Jurkat, Clone E6-1 (cell line): ENCODE measurements around the gene RCAN2. TPM values are rescaled to one million over a fixed set of nuclear protein-coding genes. Genes with fewer than 3 reads are reported as not detected.

Experiments used
- DNase-seq: peaks from one replicate; pipeline ENCODE4 v3.0.0-alpha.2; 2011; ENCODE audit warnings: low read depth, low spot score
- H3K4me3 ChIP-seq: 2 replicates; pipeline ENCODE4 v1.5.1; 2011; ENCODE audit warnings: mild to moderate bottlenecking, low read length, control low read depth, moderate library complexity
- polyA plus RNA-seq: library from polyadenylated mRNA; unstranded; fragments of >200 nt; gene quantifications from one replicate; pipeline ENCODE4 v1.2.1, GENCODE V29; 2012; ENCODE audit warnings: missing spikeins; ENCODE audit not compliant: insufficient read length, insufficient read depth

Gene RCAN2
- polyA plus RNA-seq: not detected

GRCh38 chr6:46491201-46491627 is at the start of gene RCAN2:
RCAN2 (minus strand) TSS chr6:46491449.
- H3K4me3 ChIP-seq: peak within 1 kb of the TSS; percentile 7

DNA sequence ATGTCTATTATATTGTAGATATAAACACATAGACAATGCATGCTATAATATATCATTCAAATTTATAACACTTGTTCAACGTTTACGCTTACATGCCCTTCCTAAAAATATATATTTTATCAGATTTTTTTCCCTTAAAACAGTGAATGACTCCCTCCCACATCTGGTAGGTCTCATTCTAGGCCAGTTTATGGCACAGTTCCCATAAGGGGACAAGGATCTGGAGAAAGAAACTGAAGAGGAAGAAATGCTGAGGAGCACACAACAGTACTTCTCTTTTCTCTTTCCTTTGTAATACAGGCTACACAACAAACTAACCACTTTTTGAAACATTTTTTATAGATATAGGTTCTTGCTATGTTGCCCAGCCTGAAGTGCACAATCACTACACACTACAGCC is 48.6 kb upstream of the RCAN2 start:
- DNase-seq: no peak
- H3K4me3 ChIP-seq: no peak overlapping the region

More at GRCh38 chr6:46491201-46491627, at the start of gene RCAN2:
- DNase-seq: no peak

GRCh38 chr6:46538800-46539480 is 47.7 kb upstream of the RCAN2 start:
- no peak overlapping the region for H3K4me3 ChIP-seq
- DNase-seq: no peak

DNA sequence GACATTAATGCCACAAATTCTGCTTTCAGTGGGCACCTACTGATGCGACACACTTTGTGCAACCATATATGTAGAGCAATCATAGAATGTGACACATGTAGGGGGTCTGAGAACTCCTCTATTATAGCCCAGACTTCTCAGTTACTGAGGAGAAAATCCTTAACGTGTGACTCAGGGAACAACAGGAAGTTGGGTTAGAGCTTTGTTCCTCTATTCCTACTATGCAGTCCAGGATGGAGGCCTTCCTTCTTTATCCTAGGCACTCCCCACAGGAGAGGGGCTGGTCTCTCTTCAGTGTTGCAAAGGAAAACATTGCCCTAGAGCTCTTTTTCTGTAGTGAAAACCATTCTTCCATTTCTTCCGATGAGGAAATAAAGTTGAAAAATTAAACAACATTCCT is 39.6 kb upstream of the RCAN2 start:
- no peak overlapping the region for H3K4me3 ChIP-seq
- no peak for DNase-seq

GRCh38 chr6:46528961-46529750 is 37.9 kb upstream of the RCAN2 start:
- DNase-seq: no peak
- no peak overlapping the region for H3K4me3 ChIP-seq

DNA sequence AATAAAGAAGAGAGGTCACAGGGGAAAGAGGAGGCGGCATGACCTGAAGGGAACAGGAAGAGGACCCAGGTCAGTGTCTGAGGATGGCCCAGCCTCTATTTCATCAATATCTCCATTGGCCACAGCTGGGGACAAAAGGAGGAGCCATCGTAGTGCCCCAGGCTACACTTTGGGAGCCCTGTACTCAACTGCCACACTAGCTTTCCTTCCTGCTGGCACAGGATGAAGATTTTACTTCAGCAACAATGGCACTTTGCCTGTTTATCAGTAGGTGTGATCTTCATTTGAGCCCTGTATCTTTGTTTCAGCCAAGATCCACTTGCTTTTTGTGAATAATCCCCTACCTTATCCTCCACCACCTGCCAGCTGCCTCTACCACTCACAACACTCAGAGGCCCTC is 35.4 kb upstream of the RCAN2 start:
- H3K4me3 ChIP-seq: no peak overlapping the region
- DNase-seq: no peak

- DNase-seq: no peak
- H3K4me3 ChIP-seq: no peak overlapping the region
These were observed 34.3 kb upstream of the RCAN2 start for GRCh38 chr6:46525583-46525982.

GRCh38 chr6:46521464-46521971 is 30.3 kb upstream of the RCAN2 start:
- no peak overlapping the region for H3K4me3 ChIP-seq
- DNase-seq: no peak

GRCh38 chr6:46517202-46517601 is 26.0 kb upstream of the RCAN2 start:
- no peak for DNase-seq
- no peak overlapping the region for H3K4me3 ChIP-seq

GRCh38 chr6:46513533-46513932 is 22.3 kb upstream of the RCAN2 start:
- no peak for DNase-seq
- no peak overlapping the region for H3K4me3 ChIP-seq

GRCh38 chr6:46511320-46511719 is 20.1 kb upstream of the RCAN2 start:
- no peak overlapping the region for H3K4me3 ChIP-seq
- no peak for DNase-seq

GRCh38 chr6:46510651-46511050 is 19.4 kb upstream of the RCAN2 start:
- no peak for DNase-seq
- H3K4me3 ChIP-seq: no peak overlapping the region

DNA sequence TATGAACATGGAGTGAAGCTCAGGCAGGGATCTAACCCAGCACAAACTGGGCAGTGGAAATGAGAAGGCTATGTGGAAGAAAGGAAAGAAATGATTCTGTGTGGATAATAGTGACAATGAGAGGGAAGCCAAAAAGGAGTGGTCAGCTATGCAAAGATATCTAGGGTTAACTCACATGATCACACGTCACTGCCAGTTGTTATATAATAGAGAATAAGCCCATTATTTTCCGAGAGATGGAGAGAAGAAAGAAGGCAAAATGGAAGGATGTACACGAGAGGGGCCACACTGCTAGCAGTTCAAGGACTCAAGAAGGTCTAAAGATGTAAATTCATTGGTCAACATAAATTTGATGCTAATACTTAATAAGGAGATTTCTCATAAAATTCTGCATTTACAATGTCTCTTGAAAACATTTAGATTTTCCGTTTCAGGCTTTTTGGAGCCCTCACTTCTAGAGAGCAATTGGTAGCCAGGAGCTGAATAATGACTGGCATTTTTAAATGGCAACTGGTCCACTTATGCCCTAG is 18.8 kb upstream of the RCAN2 start:
- no peak for DNase-seq

DNA sequence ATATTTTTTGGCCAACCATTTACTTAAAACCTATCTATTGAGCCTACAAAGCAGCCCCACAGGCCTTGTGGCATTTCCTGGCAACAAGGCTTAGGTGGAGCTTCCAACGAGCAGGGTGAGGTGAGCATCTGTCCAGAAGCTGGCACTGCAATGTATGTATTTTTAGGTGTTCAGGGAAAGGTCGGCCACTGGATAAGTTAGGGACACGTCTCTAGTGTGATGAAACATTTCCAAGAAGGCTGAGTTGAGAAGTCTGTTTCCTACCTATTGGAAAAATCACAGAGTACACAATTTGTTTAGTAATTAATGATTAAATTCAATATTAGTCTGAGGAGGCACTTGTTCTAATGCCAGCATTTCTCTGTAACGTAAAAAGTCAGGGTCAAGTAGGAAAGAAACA is 17.8 kb upstream of the RCAN2 start:
- H3K4me3 ChIP-seq: no peak overlapping the region
- no peak for DNase-seq

More for the DNA sequence above, 18.8 kb upstream of the RCAN2 start:
- H3K4me3 ChIP-seq: no peak overlapping the region

DNA sequence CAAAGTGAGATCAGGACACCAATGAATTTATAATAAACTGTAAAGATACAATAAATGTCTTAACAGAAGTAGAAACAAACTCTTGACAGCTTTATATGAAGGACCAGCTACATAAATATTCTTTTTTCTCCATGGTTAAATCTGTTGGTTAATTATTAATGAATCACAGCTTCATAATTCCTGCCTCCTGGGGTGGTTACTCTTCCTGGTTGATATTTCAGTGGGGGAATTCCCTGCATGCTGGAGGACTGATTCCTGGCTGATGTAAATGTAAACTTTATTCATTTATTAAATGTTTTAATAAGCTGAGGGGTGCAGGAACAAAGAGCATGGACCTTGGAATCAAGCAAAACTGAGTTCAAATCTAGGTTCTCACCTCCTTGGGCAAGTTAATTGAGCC is 16.2 kb upstream of the RCAN2 start:
- DNase-seq: no peak
- no peak overlapping the region for H3K4me3 ChIP-seq

- H3K4me3 ChIP-seq: no peak overlapping the region
- DNase-seq: no peak
These were observed 14.7 kb upstream of the RCAN2 start for GRCh38 chr6:46505693-46506512.

GRCh38 chr6:46504242-46504641 is 13.0 kb upstream of the RCAN2 start:
- DNase-seq: no peak
- no peak overlapping the region for H3K4me3 ChIP-seq

- no peak overlapping the region for H3K4me3 ChIP-seq
- DNase-seq: no peak
These were observed 11.4 kb upstream of the RCAN2 start for GRCh38 chr6:46502486-46503119.
